Measurements from ENCODE around the gene MAG. TPM values are rescaled to one million over a fixed set of nuclear protein-coding genes. Genes with fewer than 3 reads are reported as not detected.
A peak's percentile ranks its signal among the peaks of the same experiment; 100 is the strongest.

The MAG gene
- total RNA-seq, 2 donors from 2014 or later: 1.6 TPM; not detected in 1

- H3K4me3 ChIP-seq: no peak overlapping the region
- no peaks in the 10 kb centered on the region for H3K27me3 ChIP-seq
- DNase-seq (no peak), ATAC-seq (no peak)
- WGBS, 2 donors: 88 to 91% methylated on average over 2 of the region's 2 CpGs
- H3K36me3 ChIP-seq (replicated peaks in 1 of 2; ENCODE audit: insufficient read depth in 1 of 2, low read depth in 2 of 2): no peaks in the 10 kb centered on the region
- TF ChIP-seq, protein P1, sequence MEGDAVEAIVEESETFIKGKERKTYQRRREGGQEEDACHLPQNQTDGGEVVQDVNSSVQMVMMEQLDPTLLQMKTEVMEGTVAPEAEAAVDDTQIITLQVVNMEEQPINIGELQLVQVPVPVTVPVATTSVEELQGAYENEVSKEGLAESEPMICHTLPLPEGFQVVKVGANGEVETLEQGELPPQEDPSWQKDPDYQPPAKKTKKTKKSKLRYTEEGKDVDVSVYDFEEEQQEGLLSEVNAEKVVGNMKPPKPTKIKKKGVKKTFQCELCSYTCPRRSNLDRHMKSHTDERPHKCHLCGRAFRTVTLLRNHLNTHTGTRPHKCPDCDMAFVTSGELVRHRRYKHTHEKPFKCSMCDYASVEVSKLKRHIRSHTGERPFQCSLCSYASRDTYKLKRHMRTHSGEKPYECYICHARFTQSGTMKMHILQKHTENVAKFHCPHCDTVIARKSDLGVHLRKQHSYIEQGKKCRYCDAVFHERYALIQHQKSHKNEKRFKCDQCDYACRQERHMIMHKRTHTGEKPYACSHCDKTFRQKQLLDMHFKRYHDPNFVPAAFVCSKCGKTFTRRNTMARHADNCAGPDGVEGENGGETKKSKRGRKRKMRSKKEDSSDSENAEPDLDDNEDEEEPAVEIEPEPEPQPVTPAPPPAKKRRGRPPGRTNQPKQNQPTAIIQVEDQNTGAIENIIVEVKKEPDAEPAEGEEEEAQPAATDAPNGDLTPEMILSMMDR (IDR thresholded peaks at IDR 0.05): no peak
- no peak for TF ChIP-seq POLR2A (IDR thresholded peaks at IDR 0.05)
- no peak overlapping the region for H3K27ac ChIP-seq
- H3K4me1 ChIP-seq: no peaks in the 10 kb centered on the region
- no peaks in the 10 kb centered on the region for H3K9me3 ChIP-seq
- intact Hi-C loops (cut with DNase I): no loop called here
These were observed 6.0 kb downstream of the MAG start for GRCh38 chr19:35297922-35298321.

DNA sequence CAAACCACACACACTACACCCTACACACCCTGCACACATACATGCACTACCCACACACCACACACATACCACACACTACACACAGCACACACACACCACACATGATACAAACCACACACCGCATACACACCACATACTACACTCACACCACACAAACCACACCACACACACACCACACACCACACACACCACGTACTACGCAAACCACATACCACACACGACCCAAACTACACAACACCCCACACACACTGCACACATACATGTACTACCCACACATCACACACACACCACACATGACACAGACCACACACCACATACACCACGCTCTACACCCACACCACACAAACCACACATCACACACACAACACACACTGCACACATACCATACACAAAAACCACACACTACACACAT, 6.6 kb downstream of the MAG start:
- intact Hi-C loops (cut with DNase I): no loop called here
- Histone ChIP-seq H3K27ac (no peak overlapping the region), H3K27me3 (no peaks in the 10 kb centered on the region), H3K9me3 (no peaks in the 10 kb centered on the region), H3K4me3 (no peak overlapping the region), H3K36me3 (replicated peaks in 1 of 2; ENCODE audit: insufficient read depth in 1 of 2, low read depth in 2 of 2) (no peaks in the 10 kb centered on the region), H3K4me1 (no peaks in the 10 kb centered on the region)
- 86 to 87% methylated on average over 5 of the region's 5 CpGs for WGBS, 2 donors
- no peak for ATAC-seq
- no peak for DNase-seq
- TF ChIP-seq, protein P1 (IDR thresholded peaks at IDR 0.05): no peak
- TF ChIP-seq POLR2A (IDR thresholded peaks at IDR 0.05): no peak

DNA sequence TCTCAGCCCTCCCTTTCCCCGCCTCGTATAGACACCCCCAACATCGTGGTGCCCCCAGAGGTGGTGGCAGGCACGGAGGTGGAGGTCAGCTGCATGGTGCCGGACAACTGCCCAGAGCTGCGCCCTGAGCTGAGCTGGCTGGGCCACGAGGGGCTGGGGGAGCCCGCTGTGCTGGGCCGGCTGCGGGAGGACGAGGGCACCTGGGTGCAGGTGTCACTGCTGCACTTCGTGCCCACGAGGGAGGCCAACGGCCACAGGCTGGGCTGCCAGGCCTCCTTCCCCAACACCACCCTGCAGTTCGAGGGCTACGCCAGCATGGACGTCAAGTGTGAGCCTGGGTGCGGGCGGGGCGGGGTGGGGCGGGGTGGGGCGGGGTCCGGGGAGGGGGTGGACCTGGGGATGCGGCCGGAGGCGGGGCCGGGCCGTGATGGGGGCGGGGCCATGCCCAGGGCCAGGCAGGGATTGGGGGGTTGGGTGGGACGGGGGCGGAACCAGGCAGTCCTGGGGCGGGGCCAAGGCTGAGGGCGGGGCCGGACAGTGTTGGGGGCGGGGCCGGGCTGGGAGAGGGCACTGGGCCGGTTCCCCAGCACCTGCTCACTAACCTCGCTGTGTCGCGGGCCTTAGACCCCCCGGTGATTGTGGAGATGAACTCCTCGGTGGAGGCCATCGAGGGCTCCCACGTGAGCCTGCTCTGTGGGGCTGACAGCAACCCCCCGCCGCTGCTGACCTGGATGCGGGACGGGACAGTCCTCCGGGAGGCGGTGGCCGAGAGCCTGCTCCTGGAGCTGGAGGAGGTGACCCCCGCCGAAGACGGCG, 7.8 kb downstream of the MAG start:
- TF ChIP-seq POLR2A (IDR thresholded peaks at IDR 0.05): no peak
- TF ChIP-seq, protein P1 (IDR thresholded peaks at IDR 0.05): no peak
- H3K36me3 ChIP-seq (replicated peaks in 1 of 2; ENCODE audit: insufficient read depth in 1 of 2, low read depth in 2 of 2): no peaks in the 10 kb centered on the region
- no peak for ATAC-seq
- intact Hi-C loops (cut with DNase I): no loop called here
- no peaks in the 10 kb centered on the region for H3K4me1 ChIP-seq
- H3K27ac ChIP-seq: no peak overlapping the region
- DNase-seq: peak in 1 of 4 donors; percentile 17
- H3K9me3 ChIP-seq: no peaks in the 10 kb centered on the region
- WGBS, 2 donors: 46 to 54% methylated on average over 3 to 19 of the region's 55 CpGs
- no peak overlapping the region for H3K4me3 ChIP-seq
- no peaks in the 10 kb centered on the region for H3K27me3 ChIP-seq

DNA sequence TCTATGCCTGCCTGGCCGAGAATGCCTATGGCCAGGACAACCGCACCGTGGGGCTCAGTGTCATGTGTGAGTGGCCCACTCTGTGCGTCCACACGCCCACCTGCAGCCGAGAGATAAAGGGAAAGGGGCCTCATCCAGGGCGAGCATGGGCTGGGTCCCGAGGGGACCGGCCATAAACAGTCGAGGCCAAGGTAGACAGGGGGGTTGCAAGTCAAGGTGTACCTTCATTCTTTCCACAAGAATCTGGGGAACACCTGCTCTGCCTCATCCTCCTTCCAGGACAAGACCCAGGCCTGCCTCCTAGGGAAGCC, 8.3 kb downstream of the MAG start:
- Histone ChIP-seq H3K4me3 (no peak overlapping the region), H3K27me3 (no peaks in the 10 kb centered on the region), H3K36me3 (replicated peaks in 1 of 2; ENCODE audit: insufficient read depth in 1 of 2, low read depth in 2 of 2) (no peaks in the 10 kb centered on the region), H3K27ac (no peak overlapping the region), H3K9me3 (no peaks in the 10 kb centered on the region), H3K4me1 (no peaks in the 10 kb centered on the region)
- TF ChIP-seq POLR2A (IDR thresholded peaks at IDR 0.05): no peak
- TF ChIP-seq, protein P1 (IDR thresholded peaks at IDR 0.05): no peak
- DNase-seq (no peak), ATAC-seq (no peak)
- intact Hi-C loops (cut with DNase I): no loop called here
- WGBS, 2 donors: 78 to 95% methylated on average over 4 to 10 of the region's 10 CpGs

DNA sequence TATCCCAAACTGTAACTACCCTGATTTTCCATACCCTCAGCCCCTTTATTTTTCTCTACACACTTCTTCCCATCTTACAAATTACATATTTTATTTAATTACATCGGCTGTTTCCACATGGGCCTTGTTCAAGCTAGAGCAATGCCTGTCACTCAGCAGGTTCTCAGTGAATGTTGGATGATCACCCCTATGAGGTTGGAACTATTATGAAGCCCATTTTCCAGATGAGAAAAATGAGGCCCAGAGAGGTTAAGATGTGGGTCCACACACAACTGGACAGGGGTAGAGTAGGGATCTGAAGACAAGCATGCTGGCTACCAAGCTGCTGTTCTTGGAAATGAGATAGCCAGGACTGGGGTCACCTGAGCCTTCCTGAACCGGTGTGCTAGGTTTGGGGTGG, 10.0 kb downstream of the MAG start:
- TF ChIP-seq, protein P1 (IDR thresholded peaks at IDR 0.05): no peak
- no peak for TF ChIP-seq POLR2A (IDR thresholded peaks at IDR 0.05)
- H3K27me3 ChIP-seq: no peaks in the 10 kb centered on the region
- intact Hi-C loops (cut with DNase I): no loop called here
- H3K27ac ChIP-seq: no peak overlapping the region
- H3K9me3 ChIP-seq: no peaks in the 10 kb centered on the region
- WGBS, 2 donors: 88 to 92% methylated on average over 2 of the region's 2 CpGs
- ATAC-seq (no peak), DNase-seq (no peak)
- H3K4me3 ChIP-seq: no peak overlapping the region
- no peaks in the 10 kb centered on the region for H3K4me1 ChIP-seq
- H3K36me3 ChIP-seq (replicated peaks in 1 of 2; ENCODE audit: insufficient read depth in 1 of 2, low read depth in 2 of 2): no peaks in the 10 kb centered on the region

Data from body of pancreas (tissue), 4 donors.